Neural progenitor cell (in vitro differentiated cells): ENCODE data around the gene NFKB1.

Source experiments
- CTCF ChIP-seq: fragments of 200-600 bp; sonication (generic); IDR thresholded peaks from 2 replicates; pipeline ENCODE4 v1.5.1; 2017; ENCODE audit warnings: antibody characterized with exemption, mild to moderate bottlenecking
- EZH2 ChIP-seq: fragments of 200-600 bp; sonication (generic); IDR thresholded peaks from 2 replicates; pipeline ENCODE4 v1.6.1; 2017; ENCODE audit warnings: antibody characterized with exemption, mild to moderate bottlenecking, moderate library complexity
- EZH2phosphoT487 ChIP-seq: fragments of 200-600 bp; sonication (generic); IDR thresholded peaks from 2 replicates; pipeline ENCODE4 v1.6.1; 2017; ENCODE audit warnings: antibody characterized with exemption

- TF ChIP-seq CTCF: no peak
- TF ChIP-seq EZH2: no peak
- no peak for TF ChIP-seq EZH2phosphoT487
Measured at GRCh38 chr4:102519925-102520324, 18.8 kb downstream of the NFKB1 start.
